H9 (cell line): ENCODE data around the gene KRT3. TPM values are rescaled to one million over a fixed set of nuclear protein-coding genes. Genes with fewer than 3 reads are reported as not detected.

Experiments used
- DNase-seq: peaks from one replicate; pipeline ENCODE4 v3.0.0-alpha.2; 2017
- H2AFZ ChIP-seq: one replicate; pipeline ENCODE4 v1.6.1; 2013; ENCODE audit warnings: mild to moderate bottlenecking, low read length, control low read depth, moderate library complexity
- H2AK5ac ChIP-seq: 2 replicates; pipeline ENCODE4 v1.6.1; 2013; ENCODE audit warnings: low read length, control low read depth, mixed read lengths; ENCODE audit not compliant: insufficient read length
- H2BK120ac ChIP-seq: one replicate; pipeline ENCODE4 v1.6.1; 2013; ENCODE audit warnings: low read depth, mild to moderate bottlenecking, low read length, control low read depth, inconsistent platforms; ENCODE audit not compliant: poor library complexity, severe bottlenecking
- H2BK12ac ChIP-seq: 2 replicates; pipeline ENCODE4 v1.6.1; 2013; ENCODE audit warnings: low read length, control low read depth, mixed read lengths, low read depth; ENCODE audit not compliant: insufficient read length
- H2BK15ac ChIP-seq: 2 replicates; pipeline ENCODE4 v1.6.1; 2013; ENCODE audit warnings: low read depth, low read length, control low read depth
- H2BK20ac ChIP-seq: one replicate; pipeline ENCODE4 v1.6.1; 2013; ENCODE audit warnings: low read depth, mild to moderate bottlenecking, low read length, control low read depth, inconsistent platforms; ENCODE audit not compliant: poor library complexity, severe bottlenecking
- H2BK5ac ChIP-seq: 2 replicates; pipeline ENCODE4 v1.6.1; 2013; ENCODE audit warnings: low read length, control low read depth, mixed read lengths; ENCODE audit not compliant: insufficient read length
- H3K14ac ChIP-seq: 2 replicates; pipeline ENCODE4 v1.6.1; 2013; ENCODE audit warnings: low read length, control low read depth; ENCODE audit not compliant: insufficient read depth
- H3K18ac ChIP-seq: 2 replicates; pipeline ENCODE4 v1.6.1; 2013; ENCODE audit warnings: low read depth, mild to moderate bottlenecking, mixed read lengths, low read length, control low read depth; ENCODE audit not compliant: insufficient read length
- H3K23ac ChIP-seq: 2 replicates; pipeline ENCODE4 v1.6.1; 2013; ENCODE audit warnings: low read length, control low read depth, mixed read lengths, low read depth; ENCODE audit not compliant: insufficient read length
- H3K23me2 ChIP-seq: 2 replicates; pipeline ENCODE4 v1.6.1; 2013; ENCODE audit warnings: low read depth, mild to moderate bottlenecking, mixed read lengths, low read length, control low read depth; ENCODE audit not compliant: insufficient read length, poor library complexity, severe bottlenecking
- H3K27ac ChIP-seq: 2 replicates; pipeline ENCODE4 v1.5.1; 2013; ENCODE audit warnings: low read length, control low read depth, mixed read lengths, low read depth; ENCODE audit not compliant: insufficient read length
- H3K27me3 ChIP-seq: 2 replicates; pipeline ENCODE4 v1.6.1; 2013; ENCODE audit warnings: low read length, control low read depth, inconsistent platforms; ENCODE audit not compliant: insufficient read depth
- H3K4ac ChIP-seq: 2 replicates; pipeline ENCODE4 v1.6.1; 2013; ENCODE audit warnings: low read depth, mild to moderate bottlenecking, control low read depth, inconsistent platforms, low read length, moderate library complexity
- H3K4me1 ChIP-seq: 2 replicates; pipeline ENCODE4 v1.6.1; 2013; ENCODE audit warnings: low read length, control low read depth, inconsistent platforms; ENCODE audit not compliant: insufficient read depth
- H3K4me2 ChIP-seq: 2 replicates; pipeline ENCODE4 v1.6.1; 2013; ENCODE audit warnings: low read length, control low read depth, mixed read lengths; ENCODE audit not compliant: insufficient read length, insufficient read depth
- H3K56ac ChIP-seq: 2 replicates; pipeline ENCODE4 v1.6.1; 2013; ENCODE audit warnings: low read depth, mild to moderate bottlenecking, mixed read lengths, low read length, control low read depth; ENCODE audit not compliant: insufficient read length
- H3K79me1 ChIP-seq: 2 replicates; pipeline ENCODE4 v1.6.1; 2013; ENCODE audit warnings: low read depth, mild to moderate bottlenecking, moderate library complexity, low read length, control low read depth, inconsistent platforms; ENCODE audit not compliant: insufficient read depth, poor library complexity, severe bottlenecking
- H3K79me2 ChIP-seq: 2 replicates; pipeline ENCODE4 v1.6.1; 2013; ENCODE audit warnings: low read length, control low read depth, inconsistent platforms; ENCODE audit not compliant: insufficient read depth
- H3K9ac ChIP-seq: 2 replicates; pipeline ENCODE4 v1.6.1; 2013; ENCODE audit warnings: low read length, control low read depth, mixed read lengths; ENCODE audit not compliant: insufficient read length; ENCODE audit errors: extremely low read depth
- H3K9me3 ChIP-seq: one replicate; pipeline ENCODE4 v1.6.1; 2013; ENCODE audit warnings: low read depth, low read length, inconsistent platforms; ENCODE audit not compliant: control insufficient read depth
- H3T11ph ChIP-seq: one replicate; pipeline ENCODE4 v1.6.1; 2013; ENCODE audit warnings: mild to moderate bottlenecking, low read length, control low read depth, inconsistent platforms
- H4K20me1 ChIP-seq: one replicate; pipeline ENCODE4 v1.6.1; 2013; ENCODE audit not compliant: control insufficient read depth, insufficient read length, insufficient read depth
- H4K5ac ChIP-seq: 2 replicates; pipeline ENCODE4 v1.6.1; 2013; ENCODE audit warnings: low read depth, mild to moderate bottlenecking, mixed read lengths, low read length, control low read depth; ENCODE audit not compliant: insufficient read length
- H4K8ac ChIP-seq: replicated peaks from 2 replicates; pipeline ENCODE4 v1.6.1; 2013; ENCODE audit warnings: low read length, control low read depth, mixed read lengths, low read depth; ENCODE audit not compliant: insufficient read length
- H4K91ac ChIP-seq: 2 replicates; pipeline ENCODE4 v1.6.1; 2013; ENCODE audit warnings: low read depth, mild to moderate bottlenecking, moderate library complexity, mixed read lengths, low read length, control low read depth; ENCODE audit not compliant: insufficient read length
- H3K27ac Mint-ChIP-seq, 3 experiments: 2 replicates in 2 of 3; 3 replicates in 1 of 3; pipeline ENCODE4 v1.8.0; 2020 to 2021; ENCODE audit warnings: mixed read lengths in 3 of 3, mild to moderate bottlenecking in 1 of 3, moderate library complexity in 1 of 3
- H3K27me3 Mint-ChIP-seq: 2 replicates; pipeline ENCODE4 v1.8.0; 2021; ENCODE audit warnings: low read depth, mild to moderate bottlenecking, moderate library complexity, mixed read lengths
- H3K36me3 Mint-ChIP-seq, 3 experiments: 2 replicates in 2 of 3; 3 replicates in 1 of 3; pipeline ENCODE4 v1.8.0; 2020 to 2021; ENCODE audit warnings: low read depth in 3 of 3, mixed read lengths in 3 of 3; ENCODE audit not compliant: insufficient read depth in 1 of 3
- H3K4me1 Mint-ChIP-seq, 2 experiments: 2 replicates each; pipeline ENCODE4 v1.8.0; 2020; ENCODE audit warnings: mixed read lengths in 2 of 2
- H3K4me3 Mint-ChIP-seq, 2 experiments: 2 replicates in 1 of 2; 3 replicates in 1 of 2; pipeline ENCODE4 v1.8.0; 2020 to 2021; ENCODE audit warnings: mild to moderate bottlenecking in 2 of 2, mixed read lengths in 2 of 2, moderate library complexity in 1 of 2
- H3K9me3 Mint-ChIP-seq, 2 experiments: 2 replicates in 1 of 2; 3 replicates in 1 of 2; pipeline ENCODE4 v1.8.0; 2020; ENCODE audit warnings: mild to moderate bottlenecking in 2 of 2, mixed read lengths in 2 of 2, moderate library complexity in 1 of 2
- CTCF ChIP-seq: fragments of 200-600 bp; sonication (generic); conservative IDR thresholded peaks from 3 replicates; pipeline ENCODE4 v1.8.0; 2021; ENCODE audit warnings: antibody characterized with exemption, mild to moderate bottlenecking
- WGBS: extraction: QIAGEN DNeasy Blood & Tissue Kit; methylation state at CpG from one replicate; pipeline ENCODE4 v1.1.7; 2013; ENCODE audit warnings: missing lambda C conversion rate, low lambda C conversion rate, mixed read lengths; ENCODE audit not compliant: insufficient read length; ENCODE audit errors: extremely low coverage; 5-methylcytosine and 5-hydroxymethylcytosine counted together
- total RNA-seq: library from RNA; stranded (reverse); gene quantifications from 2 replicates; pipeline ENCODE4 v1.2.1, GENCODE V29; 2021

Gene KRT3
- total RNA-seq, 1 experiment from 2014 or later, result not detected

- H4K5ac ChIP-seq, result no peak overlapping the region
- no peak overlapping the region for H2BK12ac ChIP-seq
- no peak overlapping the region for H3K4me2 ChIP-seq
- Mint-ChIP-seq H3K4me3 (no peak overlapping the region), H3K27me3 (peaks cover 20% of the 10 kb centered on the region), H3K9me3 (no peaks in the 10 kb centered on the region), H3K4me1 (no peaks in the 10 kb centered on the region), H3K36me3 (no peaks in the 10 kb centered on the region), H3K27ac (no peak overlapping the region)
- no peak overlapping the region for H3K14ac ChIP-seq
- no peak for DNase-seq
- no peaks in the 10 kb centered on the region for H3K27me3 ChIP-seq
- H2AFZ ChIP-seq, result no peak overlapping the region
- no peak overlapping the region for H3K18ac ChIP-seq
- H3K23ac ChIP-seq, result no peak overlapping the region
- H4K20me1 ChIP-seq, result no peaks in the 10 kb centered on the region
- TF ChIP-seq CTCF, result no peak
- H2BK20ac ChIP-seq, result no peak overlapping the region
- H3K56ac ChIP-seq, result no peak overlapping the region
- no peaks in the 10 kb centered on the region for H3K23me2 ChIP-seq
- H4K8ac ChIP-seq, result no peak overlapping the region
- no peak overlapping the region for H2BK5ac ChIP-seq
- WGBS, result no CpG with 5 or more reads among the region's 5 CpGs
- H3K4me1 ChIP-seq, result no peaks in the 10 kb centered on the region
- H2BK15ac ChIP-seq, result no peak overlapping the region
- H3K27ac ChIP-seq, result no peak overlapping the region
- H3T11ph ChIP-seq, result no peak overlapping the region
- H3K4ac ChIP-seq, result no peak overlapping the region
- H4K91ac ChIP-seq, result no peak overlapping the region
- H3K79me2 ChIP-seq, result no peaks in the 10 kb centered on the region
- H3K79me1 ChIP-seq, result no peaks in the 10 kb centered on the region
- H3K9me3 ChIP-seq, result no peaks in the 10 kb centered on the region
- no peak overlapping the region for H2AK5ac ChIP-seq
- no peak overlapping the region for H3K9ac ChIP-seq
- H2BK120ac ChIP-seq, result no peak overlapping the region
Measured at GRCh38 chr12:52776435-52776834, 19.5 kb downstream of the KRT3 start.
